Activated CD8-positive, alpha-beta T cell treated with anti-CD3 and anti-CD28 coated beads for 36 hours (primary cell): Measurements from ENCODE around the gene LEMD2. TPM values are rescaled to one million over a fixed set of nuclear protein-coding genes. Genes with fewer than 3 reads are reported as not detected.

ENCODE experiments used
- ATAC-seq: fragments of 200-7000 bp; cut with Tn5 transposase; one replicate; pipeline ENCODE4 v1.10.0; 2021; ENCODE audit warnings: mild to moderate bottlenecking, moderate library complexity
- CTCF ChIA-PET: fragments of 350-600 bp; sonication (Branson Sonifier 250); formaldehyde crosslinking; loops from one replicate; lab custom pipeline; 2021; ENCODE audit warnings: antibody characterized with exemption; lab: Charles Lee
- POLR2A ChIA-PET: fragments of 350-600 bp; sonication (Branson Sonifier 250); formaldehyde crosslinking; loops from one replicate; lab custom pipeline; 2021; ENCODE audit warnings: antibody characterized with exemption; lab: Charles Lee
- DNase-seq: peaks from one replicate; pipeline ENCODE4 v3.0.0-alpha.2; 2020
- H3K27ac Mint-ChIP-seq: one replicate; pipeline ENCODE4 v1.8.0; 2021; ENCODE audit warnings: mild to moderate bottlenecking, mixed read lengths
- H3K27me3 Mint-ChIP-seq: one replicate; pipeline ENCODE4 v1.8.0; 2021; ENCODE audit warnings: mixed read lengths
- H3K36me3 Mint-ChIP-seq: one replicate; pipeline ENCODE4 v1.8.0; 2021; ENCODE audit warnings: low read depth, mixed read lengths
- H3K4me1 Mint-ChIP-seq: one replicate; pipeline ENCODE4 v1.8.0; 2021; ENCODE audit warnings: low read depth, mixed read lengths
- H3K4me3 Mint-ChIP-seq: one replicate; pipeline ENCODE4 v1.8.0; 2021; ENCODE audit warnings: mild to moderate bottlenecking, moderate library complexity, mixed read lengths
- H3K9me3 Mint-ChIP-seq: one replicate; pipeline ENCODE4 v1.8.0; 2021; ENCODE audit warnings: mixed read lengths
- intact Hi-C: fragments of 100-400 bp; cut with micrococcal nuclease; formaldehyde crosslinking; loops from one replicate; pipeline ENCODE4 v1.10.0; 2022
- total RNA-seq, 2 experiments: library from RNA; stranded (reverse); gene quantifications; one replicate each; pipeline ENCODE4 v1.2.3, GENCODE V29; 2021
- TF ChIP-seq, protein P1 (sequence below): fragments of 200-600 bp; IDR thresholded peaks from one replicate; pipeline ENCODE4 v1.8.0; 2022; ENCODE audit warnings: antibody characterized with exemption, mild to moderate bottlenecking

LEMD2 gene
- total RNA-seq, 2 experiments from 2014 or later = 40.1 to 41.5 TPM

DNA sequence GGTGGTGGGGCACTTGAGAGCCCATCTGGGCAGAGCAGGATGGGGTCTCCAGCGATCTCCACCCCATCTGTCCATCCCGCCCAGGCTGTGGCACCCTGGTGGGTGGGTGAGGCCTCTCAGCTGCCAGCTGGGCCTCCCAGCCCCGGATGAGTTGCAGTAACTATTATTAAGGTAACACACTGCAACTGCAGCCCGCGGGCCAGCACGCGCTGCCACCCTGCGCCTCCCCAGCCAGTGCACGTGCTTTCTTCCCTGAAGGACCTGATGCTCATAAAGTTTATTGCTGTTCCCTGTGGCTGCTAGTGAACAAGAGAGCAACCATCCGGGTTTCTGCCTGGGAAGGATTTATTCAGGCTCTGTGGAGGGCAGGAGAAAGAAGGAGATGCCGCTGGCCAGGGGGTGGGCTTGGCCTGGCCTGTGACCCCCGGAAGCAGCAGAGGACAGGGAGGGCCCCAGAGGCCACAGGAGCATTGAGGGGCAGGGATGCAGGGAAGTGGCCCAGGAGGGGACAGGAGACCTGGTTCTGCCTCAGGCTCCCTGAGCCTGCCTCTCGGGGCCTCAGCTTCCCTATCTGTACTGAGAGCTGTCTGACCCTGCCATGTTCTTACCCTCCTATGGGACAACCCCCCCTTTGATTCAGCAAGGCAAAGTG lies 43.9 kb downstream of the LEMD2 start:
- intact Hi-C loops = no loop called here

DNA sequence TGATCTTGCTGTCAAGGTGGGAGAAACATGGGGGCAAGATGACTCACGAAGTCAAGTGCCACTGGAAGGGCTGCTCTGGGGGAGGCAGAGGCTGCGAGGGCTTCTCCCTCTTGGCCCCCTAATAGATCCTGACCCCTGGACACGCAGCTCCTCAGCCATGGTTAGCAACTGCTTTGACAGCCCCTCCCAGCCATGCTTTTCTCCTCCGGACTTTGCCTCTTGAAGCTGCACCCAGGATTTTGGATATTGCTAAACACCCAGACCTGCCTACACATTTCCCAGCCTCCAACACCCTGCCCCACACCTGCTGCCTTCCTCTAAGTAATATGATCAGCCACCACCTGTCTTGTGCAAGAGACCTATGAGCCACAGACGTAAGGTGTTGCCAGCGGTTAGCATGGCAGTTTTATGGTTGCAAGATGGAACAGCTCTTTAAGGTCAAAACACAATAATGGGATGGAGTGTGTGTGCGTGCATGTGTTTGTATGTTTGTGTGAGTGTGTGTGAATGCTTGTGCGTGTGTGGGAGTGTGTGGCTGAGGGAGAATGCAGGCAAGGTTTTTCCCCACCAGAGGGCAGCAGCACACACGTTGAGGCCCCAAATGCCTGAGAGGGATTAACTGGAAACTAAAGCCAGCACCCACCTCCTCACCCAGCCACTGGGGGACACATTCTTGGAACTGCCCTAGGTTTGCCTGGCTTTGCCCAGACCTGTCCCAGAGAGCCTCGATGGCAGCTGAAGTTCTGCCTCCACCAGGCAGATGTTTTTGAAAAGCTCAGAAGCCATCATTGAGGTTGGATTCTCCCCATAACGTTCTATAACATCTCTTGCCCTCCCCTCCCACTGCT lies 44.7 kb downstream of the LEMD2 start:
- H3K9me3 Mint-ChIP-seq = no peaks in the 10 kb centered on the region
- ChIA-PET CTCF (interaction anchor here (0.6 to 9.9 kb wide), 34 partner anchors 9 to 411 kb away, joined by 3 to 87 read pairs (median 4); partner anchors contain the start of gene UQCC2), POLR2A (interaction anchor here (1.2 kb wide), 1 partner anchor 33 kb away, joined by 3 read pairs; the partner anchor contains the start of gene UQCC2)
- peaks cover 2% of the 10 kb centered on the region for H3K4me1 Mint-ChIP-seq
- no peaks in the 10 kb centered on the region for H3K36me3 Mint-ChIP-seq
- peak; percentile 87 for DNase-seq
- peak; percentile 87 for ATAC-seq
- intact Hi-C loops = no loop called here
- no peak overlapping the region for H3K27ac Mint-ChIP-seq
- TF ChIP-seq, protein P1, sequence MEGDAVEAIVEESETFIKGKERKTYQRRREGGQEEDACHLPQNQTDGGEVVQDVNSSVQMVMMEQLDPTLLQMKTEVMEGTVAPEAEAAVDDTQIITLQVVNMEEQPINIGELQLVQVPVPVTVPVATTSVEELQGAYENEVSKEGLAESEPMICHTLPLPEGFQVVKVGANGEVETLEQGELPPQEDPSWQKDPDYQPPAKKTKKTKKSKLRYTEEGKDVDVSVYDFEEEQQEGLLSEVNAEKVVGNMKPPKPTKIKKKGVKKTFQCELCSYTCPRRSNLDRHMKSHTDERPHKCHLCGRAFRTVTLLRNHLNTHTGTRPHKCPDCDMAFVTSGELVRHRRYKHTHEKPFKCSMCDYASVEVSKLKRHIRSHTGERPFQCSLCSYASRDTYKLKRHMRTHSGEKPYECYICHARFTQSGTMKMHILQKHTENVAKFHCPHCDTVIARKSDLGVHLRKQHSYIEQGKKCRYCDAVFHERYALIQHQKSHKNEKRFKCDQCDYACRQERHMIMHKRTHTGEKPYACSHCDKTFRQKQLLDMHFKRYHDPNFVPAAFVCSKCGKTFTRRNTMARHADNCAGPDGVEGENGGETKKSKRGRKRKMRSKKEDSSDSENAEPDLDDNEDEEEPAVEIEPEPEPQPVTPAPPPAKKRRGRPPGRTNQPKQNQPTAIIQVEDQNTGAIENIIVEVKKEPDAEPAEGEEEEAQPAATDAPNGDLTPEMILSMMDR = peak; percentile 84
- peaks cover 5% of the 10 kb centered on the region for H3K27me3 Mint-ChIP-seq
- no peak overlapping the region for H3K4me3 Mint-ChIP-seq

More for the DNA sequence above, 43.9 kb downstream of the LEMD2 start:
- Mint-ChIP-seq H3K36me3 (no peaks in the 10 kb centered on the region), H3K9me3 (no peaks in the 10 kb centered on the region), H3K4me3 (no peak overlapping the region), H3K27me3 (peaks cover 5% of the 10 kb centered on the region), H3K27ac (no peak overlapping the region), H3K4me1 (peaks cover 2% of the 10 kb centered on the region)
- DNase-seq = no peak
- ATAC-seq = no peak
- TF ChIP-seq, protein P1 = no peak
- ChIA-PET POLR2A (no interaction called here), CTCF (interaction anchor here (0.6 to 9.9 kb wide), 27 partner anchors 10 to 410 kb away, joined by 3 to 87 read pairs (median 4); partner anchors contain the start of gene UQCC2)

- POLR2A ChIA-PET = interaction anchor here (1.2 to 1.3 kb wide), 2 partner anchors 30 to 32 kb away, joined by 3 read pairs; partner anchors contain the start of gene UQCC2
- Mint-ChIP-seq H3K4me1 (peaks cover 2% of the 10 kb centered on the region), H3K27ac (no peak overlapping the region), H3K27me3 (peaks cover 5% of the 10 kb centered on the region), H3K36me3 (no peaks in the 10 kb centered on the region), H3K4me3 (no peak overlapping the region), H3K9me3 (no peaks in the 10 kb centered on the region)
- CTCF ChIA-PET = interaction anchor here (1.2 to 9.9 kb wide), 10 partner anchors 8 to 413 kb away, joined by 4 to 87 read pairs (median 8); partner anchors contain the start of gene UQCC2
- ATAC-seq (no peak), DNase-seq (no peak)
- TF ChIP-seq, protein P1 = no peak
- intact Hi-C loops = no loop called here
Observed at GRCh38 chr6:33742837-33743236, 46.1 kb downstream of the LEMD2 start.

GRCh38 chr6:33742092-33742491 lies 46.8 kb downstream of the LEMD2 start:
- H3K27ac Mint-ChIP-seq = no peak overlapping the region
- intact Hi-C loops = no loop called here
- DNase-seq (no peak), ATAC-seq (no peak)
- CTCF ChIA-PET = interaction anchor here (1.3 to 9.9 kb wide), 3 partner anchors 19 to 31 kb away, joined by 3 to 87 read pairs (median 20); partner anchors contain the start of gene UQCC2
- TF ChIP-seq, protein P1 = no peak
- H3K4me1 Mint-ChIP-seq = peaks cover 2% of the 10 kb centered on the region
- H3K36me3 Mint-ChIP-seq = no peaks in the 10 kb centered on the region
- peaks cover 5% of the 10 kb centered on the region for H3K27me3 Mint-ChIP-seq
- no peaks in the 10 kb centered on the region for H3K9me3 Mint-ChIP-seq
- POLR2A ChIA-PET = interaction anchor here (1.3 kb wide), 1 partner anchor 31 kb away, joined by 3 read pairs; no protein-coding TSS in a partner anchor
- no peak overlapping the region for H3K4me3 Mint-ChIP-seq
